ELR (cell line): ENCODE measurements around the gene GPR42.
"Not testable (repeated sequence)": the region's sequence is repeated elsewhere in the genome, so short reads cannot be mapped to it uniquely, and the experiment has no call there.

ENCODE experiments used
- DNase-seq: peaks from one replicate; pipeline ENCODE4 v3.0.0-alpha.2; 2015; ENCODE audit warnings: low read depth

The GPR42 gene

DNA sequence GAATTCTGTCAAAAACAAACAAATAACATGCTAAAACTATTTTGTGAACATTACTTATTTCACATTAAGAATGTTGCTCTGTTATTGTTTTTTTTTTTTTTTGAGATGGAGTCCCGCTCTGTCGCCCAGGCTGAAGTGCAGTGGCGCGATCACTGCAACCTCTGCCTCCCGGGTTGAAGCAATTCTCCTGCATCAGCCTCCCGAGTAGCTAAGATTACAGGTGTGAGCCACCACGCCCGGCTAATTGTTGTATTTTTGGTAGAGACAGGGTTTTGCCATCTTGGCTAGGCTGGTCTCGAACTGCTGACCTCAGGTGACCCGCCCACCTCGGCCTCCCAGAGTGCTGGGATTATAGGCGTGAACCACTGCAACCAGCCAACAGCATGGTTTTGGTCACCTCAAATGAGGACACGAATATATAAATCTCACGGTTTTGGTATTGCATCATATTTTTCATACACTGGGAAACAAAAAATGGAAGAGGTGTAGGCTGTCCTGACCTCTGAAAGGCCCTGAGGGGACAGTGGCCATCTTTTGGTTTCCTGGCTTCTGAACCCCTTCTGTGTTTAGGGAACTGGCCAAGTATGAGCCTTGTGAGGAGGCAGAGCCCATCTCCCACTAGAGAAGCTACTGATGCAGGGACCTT, 25.5 kb downstream of the GPR42 start:
- no peak for DNase-seq

DNA sequence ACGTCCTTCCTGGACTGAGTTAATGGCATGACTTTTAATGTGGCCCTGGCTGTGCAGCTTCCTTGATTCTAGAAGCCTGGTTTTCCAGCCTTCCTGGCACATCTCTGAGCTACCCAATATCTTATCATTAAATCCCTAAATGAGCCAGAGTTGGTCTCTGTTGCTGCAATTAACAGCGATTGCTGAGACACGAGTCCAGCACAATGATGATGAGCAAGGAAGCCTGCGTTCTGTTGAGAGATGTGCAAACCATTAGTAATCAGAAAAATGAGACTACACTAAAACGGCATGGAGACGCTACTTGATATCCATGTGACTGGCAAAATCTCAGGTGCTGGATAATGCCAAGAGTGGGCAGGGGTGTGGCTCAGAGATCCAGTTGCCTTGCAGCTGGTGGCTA, 26.2 kb downstream of the GPR42 start:
- DNase-seq, result no peak

DNA sequence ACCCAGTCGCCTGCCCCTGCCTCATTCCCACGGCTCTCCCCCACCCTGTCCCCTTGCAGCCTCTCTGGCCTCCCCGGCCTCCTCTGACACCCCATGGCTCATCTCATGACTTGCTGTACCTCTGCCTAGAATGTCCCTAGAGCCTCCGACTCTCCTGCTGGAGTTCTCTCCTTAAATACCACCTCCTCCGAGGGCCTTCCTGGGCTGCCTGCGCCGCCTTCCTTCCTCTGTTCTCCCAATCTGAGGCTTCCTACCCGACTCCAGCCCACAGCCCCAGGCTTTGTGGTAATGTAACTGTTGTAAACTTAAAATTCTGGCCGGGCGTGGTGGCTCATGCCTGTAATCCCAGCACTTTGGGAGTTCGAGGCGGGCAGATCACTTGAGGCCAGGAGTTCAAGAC, 27.7 kb downstream of the GPR42 start:
- no peak for DNase-seq

DNA sequence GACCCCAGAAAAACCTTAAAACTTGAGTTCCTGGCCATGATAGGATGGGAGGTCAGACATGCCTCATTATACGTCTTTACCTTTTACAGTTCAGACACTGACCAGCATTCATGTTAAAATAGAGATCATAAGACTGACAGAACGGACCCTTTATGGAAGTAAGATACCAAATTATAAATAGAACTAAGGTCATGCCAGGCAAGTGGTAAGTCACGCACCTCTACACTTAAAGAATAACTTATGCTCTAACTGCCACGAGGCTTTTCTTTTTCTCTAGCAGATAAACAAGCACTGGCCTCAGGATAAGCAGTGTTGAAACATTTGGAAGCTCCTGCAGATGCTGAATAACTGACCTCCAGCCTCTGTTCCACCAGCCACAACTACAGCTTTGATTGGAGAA, 28.4 kb downstream of the GPR42 start:
- no peak for DNase-seq

DNA sequence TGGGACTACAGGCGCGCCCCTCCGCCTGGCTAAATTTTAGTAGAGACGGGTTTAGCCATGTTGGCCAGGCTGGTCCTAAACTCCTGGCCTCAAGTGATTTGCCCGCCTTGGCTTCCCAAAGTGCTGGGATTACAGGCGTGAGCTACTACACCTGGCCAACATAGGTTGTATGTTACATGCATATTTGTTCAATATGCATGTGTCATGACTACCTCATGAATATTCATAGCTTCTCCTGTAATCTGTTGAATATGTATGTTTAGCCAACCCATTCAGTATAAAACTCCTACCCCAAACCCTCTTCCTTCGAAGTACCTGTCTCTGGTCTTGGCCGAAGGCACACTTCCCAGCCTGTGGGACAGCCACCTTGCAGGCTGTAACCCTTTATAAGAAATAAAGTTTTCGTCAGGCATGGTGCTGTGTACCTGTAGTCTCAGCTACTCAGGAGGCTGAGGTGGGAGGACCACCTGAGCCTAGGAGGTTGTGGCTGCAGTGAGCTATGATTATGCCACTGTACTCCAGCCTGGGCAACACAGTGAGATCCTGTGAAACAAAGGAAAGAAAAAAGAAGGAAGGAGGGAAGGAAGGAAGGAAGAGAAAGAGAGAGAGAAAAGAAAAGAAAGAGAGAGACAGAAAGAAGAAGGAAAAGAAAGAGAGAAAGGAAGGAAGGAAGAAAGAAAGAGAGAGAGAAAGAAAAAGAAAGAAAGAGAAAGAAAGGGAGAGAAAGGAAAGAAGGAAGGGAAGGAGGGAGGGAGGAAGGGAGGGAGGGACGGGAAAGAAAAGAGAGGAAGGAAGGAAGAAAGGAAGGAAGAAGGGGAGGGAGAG, 29.3 kb downstream of the GPR42 start:
- DNase-seq, result no peak

DNA sequence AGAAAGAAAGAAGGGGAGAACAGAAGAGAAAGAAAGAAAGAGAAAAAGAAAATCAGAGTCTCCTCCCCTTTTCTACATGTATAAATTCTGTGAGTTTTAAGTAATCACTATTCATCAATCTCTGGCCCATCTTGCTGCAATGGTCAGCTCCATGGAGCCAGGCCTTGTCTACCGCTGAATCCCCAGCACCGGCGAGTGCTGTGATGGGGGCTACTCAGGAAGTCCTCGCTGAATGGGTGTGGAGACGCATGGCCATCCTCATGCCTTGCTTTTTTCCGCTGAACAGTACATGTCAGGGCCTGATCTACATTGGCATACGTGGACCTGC, 29.9 kb downstream of the GPR42 start:
- DNase-seq, result no peak

DNA sequence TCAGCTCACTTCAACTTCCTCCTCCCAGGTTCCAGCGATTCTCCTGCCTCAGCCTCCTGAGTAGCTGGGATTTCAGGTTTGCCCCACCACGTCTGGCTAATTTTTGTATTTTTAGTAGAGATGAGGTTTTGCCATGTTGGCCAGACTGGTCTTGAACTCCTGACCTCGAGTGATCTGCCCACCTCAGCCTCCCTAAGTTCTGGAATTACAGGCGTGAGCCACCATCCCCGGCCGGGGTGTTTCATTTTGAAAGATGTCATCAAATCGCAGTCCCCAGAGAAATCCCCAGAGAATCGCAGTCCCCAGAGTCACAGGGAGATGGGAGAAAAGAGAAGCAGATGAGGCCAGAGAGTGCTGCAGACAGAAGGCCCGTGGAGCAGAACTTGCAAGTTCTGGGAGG, 30.5 kb downstream of the GPR42 start:
- DNase-seq, result not testable (repeated sequence)

DNA sequence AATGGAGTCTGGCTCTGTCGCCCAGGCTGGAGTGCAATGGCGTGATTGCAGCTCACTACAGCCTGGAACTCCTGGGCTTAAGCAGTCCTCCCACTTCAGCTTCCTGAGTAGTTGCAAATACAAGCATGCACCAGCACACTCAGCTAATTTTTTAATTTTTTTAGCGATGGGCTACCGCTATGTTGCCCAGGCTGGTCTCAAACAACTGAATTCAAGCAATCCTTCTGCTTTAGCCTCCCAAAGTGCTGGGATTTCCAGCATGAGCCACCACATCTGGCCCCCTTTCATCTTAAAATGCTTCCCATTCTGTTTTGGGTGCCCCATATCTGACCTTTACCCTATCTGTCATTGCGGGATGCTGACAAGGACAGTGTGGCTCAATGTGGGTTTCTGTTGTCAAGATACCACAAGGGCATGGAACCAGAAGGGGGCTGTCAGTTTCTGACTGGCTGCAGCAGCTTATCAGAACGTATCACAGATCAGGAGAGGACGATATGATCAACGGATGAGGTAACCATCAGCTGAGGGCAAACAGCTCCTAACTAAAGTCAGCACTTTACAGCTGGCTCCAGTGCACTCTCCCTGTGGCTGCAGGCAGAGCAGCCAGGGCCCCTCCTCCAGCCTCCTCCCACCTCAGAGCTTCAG, 32.4 kb downstream of the GPR42 start:
- DNase-seq, result no peak

DNA sequence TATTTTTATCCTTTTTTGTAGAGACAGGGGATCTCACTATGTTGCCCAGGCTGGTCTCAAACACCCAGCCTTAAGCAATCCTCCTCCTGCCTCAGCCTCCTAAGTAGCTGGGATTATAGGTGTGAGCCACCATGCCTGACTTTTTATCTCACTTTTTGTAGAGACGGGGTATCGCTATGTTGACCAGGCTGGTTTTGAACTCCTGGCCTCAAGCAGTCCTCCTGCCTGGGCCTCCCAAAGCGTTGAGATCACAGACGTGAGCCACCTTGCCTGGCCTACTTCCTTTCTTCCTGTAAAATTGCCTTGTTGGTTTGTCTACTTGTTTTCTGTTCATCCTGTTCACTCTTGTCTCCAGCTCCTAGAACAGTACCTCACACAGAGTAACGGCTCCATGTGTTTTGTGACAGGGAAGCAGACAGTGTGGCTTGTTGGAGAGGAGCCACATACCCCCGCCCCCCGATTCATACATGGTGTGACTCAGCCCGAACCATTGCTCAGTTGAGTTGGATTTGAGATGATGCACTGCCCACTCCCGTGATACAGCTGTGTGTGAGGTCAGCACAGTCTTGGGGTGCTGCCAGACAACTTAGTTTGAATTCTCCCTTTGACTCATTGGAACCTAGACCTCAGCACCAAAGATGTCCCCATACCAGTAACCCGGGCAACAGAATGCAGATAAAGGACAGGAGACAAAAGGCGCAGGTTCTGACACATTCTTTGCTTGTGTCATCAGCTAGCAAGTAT, 34.2 kb downstream of the GPR42 start:
- peak; percentile 84 for DNase-seq

DNA sequence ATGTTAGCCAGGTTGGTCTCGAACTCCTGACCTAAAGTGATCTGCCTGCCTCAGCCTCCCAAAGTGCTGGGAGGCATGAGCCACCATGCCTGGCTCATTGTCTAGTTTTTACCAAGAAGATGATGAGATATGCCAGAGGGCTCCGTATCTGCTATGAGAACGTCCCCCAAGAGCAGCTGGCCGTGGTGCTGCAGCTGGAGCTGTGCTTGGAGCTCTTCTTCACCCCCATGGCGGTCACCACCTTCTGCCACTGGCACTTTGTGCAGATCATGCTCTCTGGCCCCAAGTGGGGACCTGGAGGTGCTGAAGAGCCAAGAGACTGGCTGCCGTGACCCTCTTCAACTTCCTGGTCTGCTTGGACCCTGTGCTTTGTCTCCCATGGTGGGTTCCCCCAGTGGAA, 36.8 kb downstream of the GPR42 start:
- DNase-seq, result no peak

DNA sequence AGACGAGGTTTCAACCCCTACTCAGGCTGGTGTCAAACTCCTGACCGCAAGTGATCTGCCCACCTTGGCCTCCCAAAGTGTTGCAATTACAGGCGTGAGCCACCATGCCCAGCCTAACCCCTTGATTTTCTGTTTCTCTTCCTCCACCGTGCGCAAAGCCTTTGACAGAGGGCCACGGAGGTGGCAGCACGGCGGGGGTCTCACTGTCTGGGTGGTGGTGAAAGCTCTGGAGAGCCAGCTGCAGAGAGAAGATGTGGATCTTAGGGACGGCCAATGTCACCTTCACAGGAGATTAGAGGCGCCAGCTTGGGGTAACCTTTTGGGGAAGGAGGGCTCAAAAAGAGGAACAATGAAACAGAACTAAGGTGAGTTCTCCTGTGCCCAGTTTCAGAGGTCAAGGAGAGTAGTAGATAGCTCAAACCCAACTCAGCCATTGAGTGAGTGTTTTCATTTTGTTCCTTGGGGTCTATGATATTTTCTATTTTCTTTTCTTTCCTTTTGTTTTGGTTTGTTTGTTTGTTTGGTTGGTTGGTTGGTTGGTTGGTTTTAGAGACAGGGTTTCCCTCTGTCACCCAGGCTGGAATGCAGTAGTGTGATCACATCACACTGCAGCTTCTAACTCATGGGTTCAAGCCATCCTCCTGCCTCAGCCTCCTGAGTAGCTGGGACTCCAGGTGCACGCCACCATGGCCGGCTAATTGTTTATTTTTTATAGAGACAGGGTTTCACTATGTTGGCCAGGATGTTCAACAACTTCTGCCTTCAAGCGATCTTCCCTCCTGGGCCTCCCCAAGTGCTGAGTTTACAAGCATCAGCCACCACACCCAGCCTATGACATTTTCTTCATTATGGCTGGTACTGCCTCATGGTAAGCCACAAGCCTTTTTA, 37.7 kb downstream of the GPR42 start:
- no peak for DNase-seq

DNA sequence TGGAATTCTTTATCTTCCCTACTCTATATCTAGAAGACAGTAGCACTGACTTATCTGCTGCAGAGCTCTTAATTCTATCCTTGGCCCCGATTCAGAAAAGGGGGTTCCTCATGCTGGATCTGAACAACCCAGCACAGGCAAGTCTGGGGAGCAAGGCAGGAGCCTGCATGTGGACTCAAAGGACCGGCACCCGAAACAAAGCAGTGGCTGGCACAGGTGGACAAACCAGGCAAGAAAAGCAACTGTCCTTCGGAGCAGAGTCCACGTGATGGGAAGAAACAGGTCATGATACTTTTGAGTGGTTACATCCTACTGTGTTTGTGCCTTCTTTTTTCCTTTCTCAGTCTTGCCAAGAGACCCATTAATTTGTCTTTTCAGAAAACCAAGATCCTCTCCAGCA, 38.3 kb downstream of the GPR42 start:
- DNase-seq, result no peak

DNA sequence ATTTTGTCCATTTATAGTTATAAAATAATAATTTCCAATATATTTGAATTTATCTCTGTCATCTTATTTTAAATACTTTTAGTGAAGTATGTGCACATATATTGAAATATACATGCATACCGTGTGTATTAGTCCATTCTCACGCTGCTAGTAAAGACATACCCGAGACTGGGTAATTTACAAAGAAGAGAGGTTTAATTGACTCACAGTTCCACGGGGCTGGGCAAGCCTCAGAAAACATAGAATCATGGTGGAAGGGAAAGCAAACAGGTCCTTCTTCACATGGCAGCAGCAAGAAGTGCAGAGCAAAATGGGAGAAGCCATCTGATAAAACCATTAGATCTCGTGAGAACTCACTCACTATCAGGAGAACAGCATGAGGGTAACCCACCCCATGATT, 39.6 kb downstream of the GPR42 start:
- DNase-seq, result no peak

DNA sequence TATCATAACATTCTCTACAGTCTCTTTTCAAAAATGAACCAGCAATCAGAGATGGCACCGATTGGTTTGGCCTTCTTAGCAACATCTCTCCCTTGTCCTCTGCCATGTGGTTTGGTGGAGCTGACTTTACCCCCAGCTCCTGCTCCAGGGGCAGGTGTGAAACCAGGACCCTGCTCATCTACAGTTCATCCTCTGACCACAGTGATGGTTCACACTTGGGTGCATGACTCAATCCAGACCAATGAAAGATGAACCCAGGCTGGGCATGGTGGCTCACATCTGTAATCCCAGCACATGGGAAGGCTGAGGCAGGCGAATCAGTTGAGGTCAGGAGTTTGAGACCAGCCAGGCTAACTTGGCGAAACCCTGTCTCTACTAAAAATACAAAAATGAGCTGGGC, 43.6 kb downstream of the GPR42 start:
- DNase-seq, result no peak

DNA sequence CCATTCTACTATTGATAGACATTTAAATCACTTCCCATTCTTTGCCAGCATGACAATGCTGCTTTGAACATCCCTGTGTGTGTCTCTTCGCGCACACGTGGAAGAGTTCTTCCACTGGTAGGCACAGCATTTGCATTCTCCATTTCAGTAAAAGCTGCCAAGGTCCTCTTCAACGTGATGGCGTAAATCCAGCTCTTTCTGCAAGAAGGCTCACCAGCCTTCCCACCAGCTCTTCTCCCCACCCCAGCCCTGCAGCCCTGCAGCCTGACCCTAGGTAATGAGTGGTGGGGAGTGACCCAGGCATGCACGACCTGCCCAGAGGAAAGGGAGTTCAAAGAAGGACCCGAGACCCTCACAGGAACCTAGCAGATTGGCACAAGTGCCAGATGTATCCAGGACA, 45.5 kb downstream of the GPR42 start:
- no peak for DNase-seq

DNA sequence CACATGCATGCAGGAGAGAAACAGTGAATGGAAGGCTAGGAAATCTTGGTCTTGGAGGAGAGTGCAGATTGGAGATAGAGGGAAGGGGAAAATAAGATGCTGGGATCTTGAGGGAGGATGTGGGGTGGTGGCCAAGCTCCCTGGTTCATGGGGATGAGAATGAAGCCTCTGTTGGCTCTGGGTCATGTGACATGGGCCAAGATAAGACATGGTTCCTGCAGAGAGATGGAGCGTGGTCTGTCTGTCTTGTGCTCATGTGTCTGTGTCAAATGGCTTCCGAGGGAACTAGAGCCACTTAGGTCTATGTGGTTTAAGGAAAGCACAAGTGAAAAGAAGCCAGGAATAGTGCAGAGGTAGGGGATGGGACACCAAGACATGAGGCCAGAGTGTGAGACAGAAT, 46.4 kb downstream of the GPR42 start:
- DNase-seq, result no peak

DNA sequence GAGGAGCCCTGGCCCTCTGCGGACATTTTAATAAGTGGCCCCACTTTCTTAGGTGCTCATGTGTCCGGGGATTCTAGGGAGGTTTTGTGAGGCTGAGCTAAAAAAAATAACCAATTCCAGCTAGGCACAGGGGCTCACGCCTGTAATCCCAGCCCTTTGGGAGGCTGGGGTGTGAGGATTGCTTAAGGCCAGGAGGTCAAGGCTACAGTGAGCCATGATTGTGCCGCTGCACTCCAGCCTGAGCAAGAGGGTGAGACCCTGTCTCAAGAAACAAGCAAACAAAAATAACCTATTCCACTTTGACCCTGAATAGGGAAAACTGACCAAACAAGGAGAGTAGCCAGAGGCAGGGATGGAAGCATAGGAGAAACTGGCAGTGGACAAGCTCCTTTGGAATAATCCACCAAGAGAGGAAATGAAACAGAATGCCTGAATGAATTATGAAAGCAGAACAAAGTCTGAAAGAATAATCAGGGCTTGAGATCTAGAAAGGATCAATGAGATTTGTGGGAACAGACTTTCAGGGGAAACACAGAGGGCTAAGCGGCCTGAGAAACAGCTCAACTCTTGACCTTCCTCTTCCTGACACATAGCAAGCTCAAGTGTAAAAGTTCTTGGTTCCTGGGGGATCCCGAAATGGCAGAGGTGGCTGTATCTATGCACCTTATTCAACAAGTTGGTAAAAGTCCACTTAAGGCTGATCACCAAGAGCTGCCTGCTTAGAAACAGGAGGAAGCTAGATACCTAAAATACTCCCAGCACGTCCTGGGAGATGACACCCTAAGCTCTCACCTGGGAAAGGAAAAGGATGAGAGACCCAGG, 47.1 kb downstream of the GPR42 start:
- DNase-seq, result no peak

DNA sequence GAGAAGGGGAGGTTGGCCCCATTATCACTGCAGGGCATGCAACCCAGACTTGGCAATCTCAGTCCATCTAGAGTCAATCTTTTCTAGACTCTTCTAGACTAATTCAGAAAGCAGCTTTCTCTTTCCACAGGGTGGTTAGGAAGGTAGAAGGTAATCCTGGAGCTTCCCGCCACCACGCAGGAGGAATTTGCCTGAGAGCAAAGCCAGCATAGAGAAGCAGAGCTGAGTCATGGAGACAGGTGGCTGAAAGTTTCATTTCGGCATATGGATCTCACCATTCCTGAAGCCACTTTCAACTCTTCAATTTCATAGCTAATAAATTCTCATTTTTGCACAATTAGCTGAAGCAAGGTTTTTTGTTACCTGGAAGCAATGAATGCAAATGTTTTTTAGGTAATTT, 48.2 kb downstream of the GPR42 start:
- DNase-seq, result no peak

DNA sequence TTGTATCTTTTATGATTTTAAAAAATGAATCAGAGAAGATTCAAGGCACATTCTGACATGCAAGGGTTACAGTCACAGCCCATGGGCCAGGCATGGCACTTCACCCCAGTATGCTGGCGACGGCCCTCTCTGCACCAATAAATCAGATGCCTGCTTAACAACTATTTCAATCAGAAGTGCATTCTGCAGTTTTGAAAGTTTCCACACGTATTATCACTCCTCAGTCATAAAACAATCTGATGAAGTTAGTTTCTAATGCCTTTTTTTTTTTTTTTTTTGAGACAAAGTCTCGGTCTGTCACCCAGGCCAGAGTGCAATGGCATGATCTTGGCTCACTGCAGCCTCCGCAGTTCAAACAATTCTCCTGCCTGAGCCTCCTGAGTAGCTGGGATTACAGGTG, 48.9 kb downstream of the GPR42 start:
- DNase-seq, result no peak

DNA sequence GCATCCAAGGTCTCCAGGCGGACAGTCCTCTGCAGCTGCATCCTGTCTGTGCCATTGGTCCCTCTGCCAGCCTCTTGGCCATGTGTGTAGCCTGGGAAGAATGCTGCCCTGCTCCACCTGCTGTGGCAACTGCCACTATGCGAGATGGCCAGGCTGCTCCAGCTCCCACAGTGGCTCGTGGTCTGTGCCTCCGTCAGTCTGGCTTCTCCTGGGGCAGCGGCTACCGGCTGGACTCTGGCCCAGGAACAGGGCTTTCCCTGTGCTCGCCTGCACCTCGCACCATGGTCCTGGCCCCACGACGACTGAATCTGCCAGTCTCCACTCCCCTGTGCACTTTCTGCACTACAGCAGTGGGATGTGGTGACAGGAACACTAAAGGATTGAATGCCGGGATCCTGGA, 50.5 kb downstream of the GPR42 start:
- no peak for DNase-seq
